Stomach (tissue), 4 donors: Measurements from ENCODE around the gene JSRP1.

ENCODE experiments used
- POLR2AphosphoS5 ChIP-seq, 3 donors: sonication (generic); formaldehyde crosslinking; IDR thresholded peaks; one replicate each; pipeline ENCODE4 v1.6.1; 2016; ENCODE audit warnings: antibody characterized with exemption in 3 of 3
- TF ChIP-seq, protein P1 (sequence below), 7 experiments: fragments of 450-650 bp in 4 of 7; fragments of 200-600 bp in 3 of 7; sonication (generic) in 3 of 7; IDR thresholded peaks; one replicate each; pipeline ENCODE4 v1.5.1; 2016 to 2019; ENCODE audit warnings: antibody characterized with exemption in 7 of 7, control low read depth in 2 of 7, mild to moderate bottlenecking in 1 of 7

DNA sequence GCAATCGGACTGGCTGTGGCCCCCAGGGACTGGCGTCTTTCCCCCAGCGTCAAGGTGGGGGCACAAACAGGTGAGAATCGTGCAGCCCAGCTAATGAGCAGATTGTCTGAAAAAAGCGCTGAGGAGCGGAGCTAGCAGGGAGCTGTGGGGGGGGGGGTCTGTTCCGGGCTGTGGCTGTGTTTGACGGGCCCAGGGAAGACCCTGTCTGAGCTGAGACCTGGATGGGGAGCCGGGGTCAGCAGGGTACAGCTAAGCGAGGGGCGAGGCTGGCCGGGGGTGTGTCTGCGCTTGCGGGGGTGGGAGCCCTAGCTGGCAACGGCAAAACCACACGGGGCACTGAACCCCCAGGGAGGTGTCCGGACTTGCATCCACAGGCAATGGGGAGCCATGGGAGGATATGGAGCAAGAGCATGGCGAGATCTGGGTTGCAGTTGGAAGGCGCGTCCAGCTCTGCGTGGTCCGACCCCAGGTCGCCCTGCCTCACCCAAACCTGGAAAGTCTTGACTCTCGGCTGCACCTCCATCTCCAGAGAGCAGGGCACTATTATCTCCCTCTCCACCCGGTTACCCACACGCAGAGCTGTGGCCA, 47.1 kb upstream of the JSRP1 start:
- TF ChIP-seq, protein P1, sequence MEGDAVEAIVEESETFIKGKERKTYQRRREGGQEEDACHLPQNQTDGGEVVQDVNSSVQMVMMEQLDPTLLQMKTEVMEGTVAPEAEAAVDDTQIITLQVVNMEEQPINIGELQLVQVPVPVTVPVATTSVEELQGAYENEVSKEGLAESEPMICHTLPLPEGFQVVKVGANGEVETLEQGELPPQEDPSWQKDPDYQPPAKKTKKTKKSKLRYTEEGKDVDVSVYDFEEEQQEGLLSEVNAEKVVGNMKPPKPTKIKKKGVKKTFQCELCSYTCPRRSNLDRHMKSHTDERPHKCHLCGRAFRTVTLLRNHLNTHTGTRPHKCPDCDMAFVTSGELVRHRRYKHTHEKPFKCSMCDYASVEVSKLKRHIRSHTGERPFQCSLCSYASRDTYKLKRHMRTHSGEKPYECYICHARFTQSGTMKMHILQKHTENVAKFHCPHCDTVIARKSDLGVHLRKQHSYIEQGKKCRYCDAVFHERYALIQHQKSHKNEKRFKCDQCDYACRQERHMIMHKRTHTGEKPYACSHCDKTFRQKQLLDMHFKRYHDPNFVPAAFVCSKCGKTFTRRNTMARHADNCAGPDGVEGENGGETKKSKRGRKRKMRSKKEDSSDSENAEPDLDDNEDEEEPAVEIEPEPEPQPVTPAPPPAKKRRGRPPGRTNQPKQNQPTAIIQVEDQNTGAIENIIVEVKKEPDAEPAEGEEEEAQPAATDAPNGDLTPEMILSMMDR (IDR thresholded peaks at IDR 0.05): no peak
- TF ChIP-seq POLR2AphosphoS5 (IDR thresholded peaks at IDR 0.05): no peak
